Measurements from ENCODE around the gene CELF1. TPM values are rescaled to one million over a fixed set of nuclear protein-coding genes. Genes with fewer than 3 reads are reported as not detected.

The CELF1 gene
- total and polyA plus RNA-seq, 2 experiments from 2014 or later, result 124 to 233 TPM

DNA sequence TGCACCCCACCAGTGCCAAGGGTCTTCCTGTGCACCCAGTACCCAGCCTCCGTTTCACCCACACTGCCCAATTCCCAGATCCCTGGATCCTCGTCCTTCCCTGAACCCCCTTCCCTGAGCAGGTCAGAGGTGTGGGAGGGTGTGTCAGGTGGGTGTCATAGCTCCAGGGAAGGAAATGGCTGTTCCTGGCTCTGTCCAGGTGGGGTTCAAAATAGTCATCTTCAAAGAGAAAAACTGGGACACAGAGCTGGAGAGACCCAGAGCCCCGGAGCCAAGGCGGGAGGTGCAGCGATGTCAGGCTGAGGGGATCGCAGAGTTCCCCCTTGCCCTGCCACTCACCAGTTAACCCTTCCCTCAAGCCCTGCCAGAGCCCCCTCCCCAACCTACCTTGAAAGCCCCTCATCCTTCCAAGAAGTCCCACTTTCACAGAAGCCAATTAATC, 40.6 kb upstream of the CELF1 start:
- Mint-ChIP-seq H3K36me3 (ENCODE audit: low read depth) (no peaks in the 10 kb centered on the region), H3K4me3 (peak overlapping the region; percentile 77), H3K27ac (no peak overlapping the region), H3K4me1 (peaks cover 21% of the 10 kb centered on the region), H3K27me3 (ENCODE audit: insufficient read depth, low read depth, poor library complexity) (peaks cover 50% of the 10 kb centered on the region), H3K9me3 (no peaks in the 10 kb centered on the region)
- Histone ChIP-seq H3K9me2 (ENCODE audit: insufficient read depth) (0 out of 2 replicates have a peak, but pooled peaks cover 6% of the 10 kb centered on the region), H4K20me1 (replicated peaks; ENCODE audit: insufficient read depth) (0 out of 2 replicates have a peak, but pooled peaks cover 5% of the 10 kb centered on the region), H3F3A (replicated peaks; ENCODE audit: low read depth) (no peaks in the 10 kb centered on the region), H3K27me3 (ENCODE audit: insufficient read depth) (peaks cover 69% of the 10 kb centered on the region), H3K4me3 (peak overlapping the region; percentile 96), H3K27ac (ENCODE audit: low read depth) (no peak overlapping the region), H3K36me3 (ENCODE audit: insufficient read depth) (no peaks in the 10 kb centered on the region), H3K4me2 (peak overlapping the region; percentile 99), H2AFZ (peak overlapping the region; percentile 100), H3K79me2 (replicated peaks; ENCODE audit: insufficient read depth) (no peaks in the 10 kb centered on the region), H3K4me1 (ENCODE audit: insufficient read depth) (peaks cover 23% of the 10 kb centered on the region)
- DNase-seq (ENCODE audit: low spot score) (no peak), ATAC-seq (peak; percentile 5; the same call in 2 of the 3 replicates)
- TF ChIP-seq STAT1 (IDR thresholded peaks at IDR 0.05; ENCODE audit: unreplicated experiment) (no peak), JUNB (IDR thresholded peaks at IDR 0.05; ENCODE audit: unreplicated experiment) (no peak), ZNF114 (CRISPR knock-in tag; IDR thresholded peaks at IDR 0.05) (no peak), NANOG (IDR thresholded peaks at IDR 0.05; ENCODE audit: borderline replicate concordance) (no peak), EZH2 (IDR thresholded peaks at IDR 0.05; ENCODE audit: low read depth, unreplicated experiment) (no peak), EZH2phosphoT487 (IDR thresholded peaks at IDR 0.05; ENCODE audit: unreplicated experiment) (no peak), CREB1 (CRISPR knock-in tag; IDR thresholded peaks at IDR 0.05; ENCODE audit: low read depth) (no peak), ZNF331 (CRISPR knock-in tag; IDR thresholded peaks at IDR 0.05; ENCODE audit: low read depth) (no peak), POLR2AphosphoS5 (IDR thresholded peaks at IDR 0.05; ENCODE audit: low read depth) (no peak)
- TF ChIP-seq, protein P1, sequence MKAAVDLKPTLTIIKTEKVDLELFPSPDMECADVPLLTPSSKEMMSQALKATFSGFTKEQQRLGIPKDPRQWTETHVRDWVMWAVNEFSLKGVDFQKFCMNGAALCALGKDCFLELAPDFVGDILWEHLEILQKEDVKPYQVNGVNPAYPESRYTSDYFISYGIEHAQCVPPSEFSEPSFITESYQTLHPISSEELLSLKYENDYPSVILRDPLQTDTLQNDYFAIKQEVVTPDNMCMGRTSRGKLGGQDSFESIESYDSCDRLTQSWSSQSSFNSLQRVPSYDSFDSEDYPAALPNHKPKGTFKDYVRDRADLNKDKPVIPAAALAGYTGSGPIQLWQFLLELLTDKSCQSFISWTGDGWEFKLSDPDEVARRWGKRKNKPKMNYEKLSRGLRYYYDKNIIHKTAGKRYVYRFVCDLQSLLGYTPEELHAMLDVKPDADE (IDR thresholded peaks at IDR 0.05), result no peak
- TF ChIP-seq, protein P2, sequence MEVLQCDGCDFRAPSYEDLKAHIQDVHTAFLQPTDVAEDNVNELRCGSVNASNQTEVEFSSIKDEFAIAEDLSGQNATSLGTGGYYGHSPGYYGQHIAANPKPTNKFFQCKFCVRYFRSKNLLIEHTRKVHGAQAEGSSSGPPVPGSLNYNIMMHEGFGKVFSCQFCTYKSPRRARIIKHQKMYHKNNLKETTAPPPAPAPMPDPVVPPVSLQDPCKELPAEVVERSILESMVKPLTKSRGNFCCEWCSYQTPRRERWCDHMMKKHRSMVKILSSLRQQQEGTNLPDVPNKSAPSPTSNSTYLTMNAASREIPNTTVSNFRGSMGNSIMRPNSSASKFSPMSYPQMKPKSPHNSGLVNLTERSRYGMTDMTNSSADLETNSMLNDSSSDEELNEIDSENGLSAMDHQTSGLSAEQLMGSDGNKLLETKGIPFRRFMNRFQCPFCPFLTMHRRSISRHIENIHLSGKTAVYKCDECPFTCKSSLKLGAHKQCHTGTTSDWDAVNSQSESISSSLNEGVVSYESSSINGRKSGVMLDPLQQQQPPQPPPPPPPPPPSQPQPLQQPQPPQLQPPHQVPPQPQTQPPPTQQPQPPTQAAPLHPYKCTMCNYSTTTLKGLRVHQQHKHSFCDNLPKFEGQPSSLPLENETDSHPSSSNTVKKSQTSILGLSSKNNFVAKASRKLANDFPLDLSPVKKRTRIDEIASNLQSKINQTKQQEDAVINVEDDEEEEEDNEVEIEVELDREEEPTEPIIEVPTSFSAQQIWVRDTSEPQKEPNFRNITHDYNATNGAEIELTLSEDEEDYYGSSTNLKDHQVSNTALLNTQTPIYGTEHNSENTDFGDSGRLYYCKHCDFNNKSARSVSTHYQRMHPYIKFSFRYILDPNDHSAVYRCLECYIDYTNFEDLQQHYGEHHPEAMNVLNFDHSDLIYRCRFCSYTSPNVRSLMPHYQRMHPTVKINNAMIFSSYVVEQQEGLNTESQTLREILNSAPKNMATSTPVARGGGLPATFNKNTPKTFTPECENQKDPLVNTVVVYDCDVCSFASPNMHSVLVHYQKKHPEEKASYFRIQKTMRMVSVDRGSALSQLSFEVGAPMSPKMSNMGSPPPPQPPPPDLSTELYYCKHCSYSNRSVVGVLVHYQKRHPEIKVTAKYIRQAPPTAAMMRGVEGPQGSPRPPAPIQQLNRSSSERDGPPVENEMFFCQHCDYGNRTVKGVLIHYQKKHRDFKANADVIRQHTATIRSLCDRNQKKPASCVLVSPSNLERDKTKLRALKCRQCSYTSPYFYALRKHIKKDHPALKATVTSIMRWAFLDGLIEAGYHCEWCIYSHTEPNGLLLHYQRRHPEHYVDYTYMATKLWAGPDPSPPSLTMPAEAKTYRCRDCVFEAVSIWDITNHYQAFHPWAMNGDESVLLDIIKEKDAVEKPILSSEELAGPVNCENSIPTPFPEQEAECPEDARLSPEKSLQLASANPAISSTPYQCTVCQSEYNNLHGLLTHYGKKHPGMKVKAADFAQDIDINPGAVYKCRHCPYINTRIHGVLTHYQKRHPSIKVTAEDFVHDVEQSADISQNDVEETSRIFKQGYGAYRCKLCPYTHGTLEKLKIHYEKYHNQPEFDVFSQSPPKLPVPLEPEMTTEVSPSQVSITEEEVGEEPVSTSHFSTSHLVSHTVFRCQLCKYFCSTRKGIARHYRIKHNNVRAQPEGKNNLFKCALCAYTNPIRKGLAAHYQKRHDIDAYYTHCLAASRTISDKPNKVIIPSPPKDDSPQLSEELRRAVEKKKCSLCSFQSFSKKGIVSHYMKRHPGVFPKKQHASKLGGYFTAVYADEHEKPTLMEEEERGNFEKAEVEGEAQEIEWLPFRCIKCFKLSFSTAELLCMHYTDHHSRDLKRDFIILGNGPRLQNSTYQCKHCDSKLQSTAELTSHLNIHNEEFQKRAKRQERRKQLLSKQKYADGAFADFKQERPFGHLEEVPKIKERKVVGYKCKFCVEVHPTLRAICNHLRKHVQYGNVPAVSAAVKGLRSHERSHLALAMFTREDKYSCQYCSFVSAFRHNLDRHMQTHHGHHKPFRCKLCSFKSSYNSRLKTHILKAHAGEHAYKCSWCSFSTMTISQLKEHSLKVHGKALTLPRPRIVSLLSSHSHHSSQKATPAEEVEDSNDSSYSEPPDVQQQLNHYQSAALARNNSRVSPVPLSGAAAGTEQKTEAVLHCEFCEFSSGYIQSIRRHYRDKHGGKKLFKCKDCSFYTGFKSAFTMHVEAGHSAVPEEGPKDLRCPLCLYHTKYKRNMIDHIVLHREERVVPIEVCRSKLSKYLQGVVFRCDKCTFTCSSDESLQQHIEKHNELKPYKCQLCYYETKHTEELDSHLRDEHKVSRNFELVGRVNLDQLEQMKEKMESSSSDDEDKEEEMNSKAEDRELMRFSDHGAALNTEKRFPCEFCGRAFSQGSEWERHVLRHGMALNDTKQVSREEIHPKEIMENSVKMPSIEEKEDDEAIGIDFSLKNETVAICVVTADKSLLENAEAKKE (CRISPR knock-in tag; IDR thresholded peaks at IDR 0.05), result no peak
- TF ChIP-seq, protein P3, sequence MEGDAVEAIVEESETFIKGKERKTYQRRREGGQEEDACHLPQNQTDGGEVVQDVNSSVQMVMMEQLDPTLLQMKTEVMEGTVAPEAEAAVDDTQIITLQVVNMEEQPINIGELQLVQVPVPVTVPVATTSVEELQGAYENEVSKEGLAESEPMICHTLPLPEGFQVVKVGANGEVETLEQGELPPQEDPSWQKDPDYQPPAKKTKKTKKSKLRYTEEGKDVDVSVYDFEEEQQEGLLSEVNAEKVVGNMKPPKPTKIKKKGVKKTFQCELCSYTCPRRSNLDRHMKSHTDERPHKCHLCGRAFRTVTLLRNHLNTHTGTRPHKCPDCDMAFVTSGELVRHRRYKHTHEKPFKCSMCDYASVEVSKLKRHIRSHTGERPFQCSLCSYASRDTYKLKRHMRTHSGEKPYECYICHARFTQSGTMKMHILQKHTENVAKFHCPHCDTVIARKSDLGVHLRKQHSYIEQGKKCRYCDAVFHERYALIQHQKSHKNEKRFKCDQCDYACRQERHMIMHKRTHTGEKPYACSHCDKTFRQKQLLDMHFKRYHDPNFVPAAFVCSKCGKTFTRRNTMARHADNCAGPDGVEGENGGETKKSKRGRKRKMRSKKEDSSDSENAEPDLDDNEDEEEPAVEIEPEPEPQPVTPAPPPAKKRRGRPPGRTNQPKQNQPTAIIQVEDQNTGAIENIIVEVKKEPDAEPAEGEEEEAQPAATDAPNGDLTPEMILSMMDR (conservative IDR thresholded peaks at IDR 0.05; ENCODE audit: low read depth in 2 of 2), result no peak
- TF ChIP-seq, protein P4, sequence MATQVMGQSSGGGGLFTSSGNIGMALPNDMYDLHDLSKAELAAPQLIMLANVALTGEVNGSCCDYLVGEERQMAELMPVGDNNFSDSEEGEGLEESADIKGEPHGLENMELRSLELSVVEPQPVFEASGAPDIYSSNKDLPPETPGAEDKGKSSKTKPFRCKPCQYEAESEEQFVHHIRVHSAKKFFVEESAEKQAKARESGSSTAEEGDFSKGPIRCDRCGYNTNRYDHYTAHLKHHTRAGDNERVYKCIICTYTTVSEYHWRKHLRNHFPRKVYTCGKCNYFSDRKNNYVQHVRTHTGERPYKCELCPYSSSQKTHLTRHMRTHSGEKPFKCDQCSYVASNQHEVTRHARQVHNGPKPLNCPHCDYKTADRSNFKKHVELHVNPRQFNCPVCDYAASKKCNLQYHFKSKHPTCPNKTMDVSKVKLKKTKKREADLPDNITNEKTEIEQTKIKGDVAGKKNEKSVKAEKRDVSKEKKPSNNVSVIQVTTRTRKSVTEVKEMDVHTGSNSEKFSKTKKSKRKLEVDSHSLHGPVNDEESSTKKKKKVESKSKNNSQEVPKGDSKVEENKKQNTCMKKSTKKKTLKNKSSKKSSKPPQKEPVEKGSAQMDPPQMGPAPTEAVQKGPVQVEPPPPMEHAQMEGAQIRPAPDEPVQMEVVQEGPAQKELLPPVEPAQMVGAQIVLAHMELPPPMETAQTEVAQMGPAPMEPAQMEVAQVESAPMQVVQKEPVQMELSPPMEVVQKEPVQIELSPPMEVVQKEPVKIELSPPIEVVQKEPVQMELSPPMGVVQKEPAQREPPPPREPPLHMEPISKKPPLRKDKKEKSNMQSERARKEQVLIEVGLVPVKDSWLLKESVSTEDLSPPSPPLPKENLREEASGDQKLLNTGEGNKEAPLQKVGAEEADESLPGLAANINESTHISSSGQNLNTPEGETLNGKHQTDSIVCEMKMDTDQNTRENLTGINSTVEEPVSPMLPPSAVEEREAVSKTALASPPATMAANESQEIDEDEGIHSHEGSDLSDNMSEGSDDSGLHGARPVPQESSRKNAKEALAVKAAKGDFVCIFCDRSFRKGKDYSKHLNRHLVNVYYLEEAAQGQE (IDR thresholded peaks at IDR 0.05; ENCODE audit: unreplicated experiment), result no peak

All from GM23338 (cell line).